Measurements from ENCODE around the gene SRPK3.
"Not testable (repeated sequence)": the region's sequence is repeated elsewhere in the genome, so short reads cannot be mapped to it uniquely, and the experiment has no call there.

GRCh38 chrX:153742796-153743467, 37.9 kb upstream of the SRPK3 start:
- not testable (repeated sequence) for TF ChIP-seq CTCF (conservative IDR thresholded peaks at IDR 0.05; ENCODE audit: low read depth in 2 of 2); EZH2 (IDR thresholded peaks at IDR 0.05; ENCODE audit: low read depth, unreplicated experiment)
